Left forelimb (tissue), 1 donor: ENCODE results near the gene HARS2.
A peak's percentile ranks its signal among the peaks of the same experiment; 100 is the strongest.
"Not testable (repeated sequence)": the region's sequence is repeated elsewhere in the genome, so short reads cannot be mapped to it uniquely, and the experiment has no call there.

Experiments
- DNase-seq: peaks from one replicate; pipeline ENCODE4 v3.0.0-alpha.2; 2018; ENCODE audit warnings: low spot score

Gene HARS2, protein sequence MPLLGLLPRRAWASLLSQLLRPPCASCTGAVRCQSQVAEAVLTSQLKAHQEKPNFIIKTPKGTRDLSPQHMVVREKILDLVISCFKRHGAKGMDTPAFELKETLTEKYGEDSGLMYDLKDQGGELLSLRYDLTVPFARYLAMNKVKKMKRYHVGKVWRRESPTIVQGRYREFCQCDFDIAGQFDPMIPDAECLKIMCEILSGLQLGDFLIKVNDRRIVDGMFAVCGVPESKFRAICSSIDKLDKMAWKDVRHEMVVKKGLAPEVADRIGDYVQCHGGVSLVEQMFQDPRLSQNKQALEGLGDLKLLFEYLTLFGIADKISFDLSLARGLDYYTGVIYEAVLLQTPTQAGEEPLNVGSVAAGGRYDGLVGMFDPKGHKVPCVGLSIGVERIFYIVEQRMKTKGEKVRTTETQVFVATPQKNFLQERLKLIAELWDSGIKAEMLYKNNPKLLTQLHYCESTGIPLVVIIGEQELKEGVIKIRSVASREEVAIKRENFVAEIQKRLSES

DNA sequence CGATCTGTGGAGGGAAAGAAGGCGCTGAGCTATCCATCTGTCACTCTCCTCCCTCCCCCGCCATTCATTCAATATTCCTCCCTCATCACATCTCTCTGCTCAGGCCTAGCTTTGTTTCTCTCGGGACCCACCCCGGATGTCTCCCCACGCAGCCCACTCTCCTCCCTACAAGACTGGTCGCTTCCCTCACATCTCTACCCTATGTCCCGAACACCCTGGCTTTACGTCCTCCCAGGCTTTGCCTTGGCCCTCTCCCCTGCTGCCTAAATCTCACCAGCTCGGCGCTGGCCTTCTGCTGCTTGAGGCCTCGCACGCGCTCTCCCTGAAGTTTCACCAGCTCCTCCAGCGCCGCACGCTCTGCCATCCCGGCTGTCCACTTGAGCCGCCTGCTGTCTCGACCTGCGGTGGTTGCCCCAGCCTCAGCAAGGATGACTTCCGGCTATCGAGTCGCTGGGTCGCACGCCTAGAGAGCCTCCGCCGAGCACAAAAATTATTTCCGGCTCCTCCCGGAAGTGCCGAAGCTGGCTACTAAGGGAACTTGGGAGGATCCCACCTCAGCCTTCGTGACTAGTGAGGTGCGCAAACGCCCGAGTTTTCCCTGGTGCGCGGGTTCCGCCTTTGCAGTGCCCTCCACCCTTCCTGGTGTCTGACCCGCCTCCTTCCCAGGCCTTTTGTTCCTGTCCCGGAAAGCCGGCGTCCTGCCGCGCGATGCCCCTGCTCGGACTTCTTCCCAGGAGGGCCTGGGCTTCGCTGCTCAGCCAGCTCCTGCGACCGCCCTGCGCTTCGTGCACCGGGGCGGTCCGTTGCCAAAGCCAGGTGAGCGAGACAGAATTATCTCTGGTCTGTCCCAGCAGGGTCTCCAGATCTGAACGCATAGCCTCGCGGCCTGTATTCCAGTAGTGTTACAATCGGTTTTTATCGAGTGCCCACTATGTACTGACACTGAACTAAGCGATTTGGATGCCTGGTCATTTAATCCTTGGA, at the start of gene HARS2, which contains the start of gene HARS1:
HARS2 (plus strand) TSS at position 515 of the 984 bp plus-strand sequence; CDS start at position 709, 194 bp downstream.
HARS1 (minus strand) TSS at position 430 of the 984 bp plus-strand sequence; CDS start at position 364, 66 bp downstream.
- DNase-seq: peak; percentile 88

DNA sequence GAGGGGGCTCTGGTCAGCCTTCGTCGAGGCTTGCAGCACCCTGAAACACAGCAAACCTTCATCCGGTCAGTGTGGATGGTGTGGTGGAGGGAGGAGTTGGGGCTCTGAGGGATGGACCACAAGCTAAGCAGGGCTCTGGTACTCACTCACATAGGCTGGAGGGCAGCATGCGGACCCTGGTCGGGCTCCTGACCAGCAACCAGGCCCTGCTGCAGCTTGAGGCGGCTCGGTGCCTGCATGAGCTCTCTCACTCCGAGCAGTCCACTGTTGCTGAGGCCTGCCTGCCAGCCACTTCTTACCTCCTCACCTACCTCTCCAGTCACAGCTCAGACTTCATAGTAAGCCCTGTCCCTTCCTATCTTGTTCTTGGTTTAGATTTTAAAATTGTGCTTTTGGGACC, 49.5 kb upstream of the HARS2 start:
- no peak for DNase-seq

DNA sequence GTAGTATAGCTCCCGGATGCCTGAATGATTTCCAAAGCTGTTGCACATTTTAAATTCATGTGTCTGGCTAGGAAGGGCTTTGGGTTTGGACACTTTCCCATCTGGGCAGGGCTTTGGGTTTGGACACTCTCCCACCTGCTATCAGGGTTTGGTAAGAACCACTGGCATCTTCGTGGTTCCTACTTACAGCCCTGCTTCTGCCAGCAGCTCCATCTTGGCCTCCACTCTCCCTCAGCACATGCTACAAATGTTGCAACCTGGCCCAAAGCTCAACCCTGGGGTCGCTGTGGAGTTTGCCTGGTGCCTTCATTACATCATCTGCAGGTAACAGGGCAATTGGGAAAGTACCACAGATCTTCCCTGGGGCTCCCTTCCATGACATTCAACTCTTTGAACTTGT, 48.5 kb upstream of the HARS2 start:
- no peak for DNase-seq

DNA sequence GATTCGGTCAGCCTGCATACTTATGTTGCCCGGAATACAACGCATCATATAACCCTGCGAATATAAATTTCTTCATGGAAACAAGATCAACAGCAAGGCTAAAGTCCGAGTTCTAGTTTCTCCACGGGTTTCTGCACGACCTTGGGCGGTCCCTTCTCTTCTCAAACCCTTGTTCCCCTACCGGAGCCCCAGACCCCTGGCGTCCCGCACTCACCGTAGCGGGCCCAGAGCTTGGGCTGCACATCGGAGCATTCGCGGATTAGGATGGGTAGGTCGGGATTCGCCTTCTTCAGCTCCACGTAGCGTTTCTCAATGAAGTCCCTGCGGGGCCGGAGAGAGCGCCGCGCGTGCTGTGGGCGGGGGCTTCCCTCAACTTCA, 44.2 kb upstream of the HARS2 start:
- peak; percentile 68 for DNase-seq

DNA sequence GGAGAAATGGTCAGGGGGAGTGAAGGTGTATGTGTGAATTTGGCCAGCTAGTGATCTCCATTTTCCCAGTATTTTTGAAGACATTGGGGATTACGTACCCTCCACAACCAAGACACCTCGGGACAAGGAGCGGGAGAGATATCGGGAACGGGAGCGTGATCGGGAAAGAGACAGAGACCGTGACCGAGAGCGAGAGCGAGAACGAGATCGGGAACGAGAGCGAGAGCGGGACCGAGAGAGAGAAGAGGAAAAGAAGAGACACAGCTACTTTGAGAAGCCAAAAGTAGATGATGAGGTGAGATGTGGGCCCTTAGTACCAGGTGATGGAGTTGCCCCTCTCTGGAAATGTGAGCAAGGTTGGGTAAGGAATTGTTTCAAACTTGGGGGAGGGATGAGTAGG, 32.4 kb upstream of the HARS2 start:
- DNase-seq: no peak

DNA sequence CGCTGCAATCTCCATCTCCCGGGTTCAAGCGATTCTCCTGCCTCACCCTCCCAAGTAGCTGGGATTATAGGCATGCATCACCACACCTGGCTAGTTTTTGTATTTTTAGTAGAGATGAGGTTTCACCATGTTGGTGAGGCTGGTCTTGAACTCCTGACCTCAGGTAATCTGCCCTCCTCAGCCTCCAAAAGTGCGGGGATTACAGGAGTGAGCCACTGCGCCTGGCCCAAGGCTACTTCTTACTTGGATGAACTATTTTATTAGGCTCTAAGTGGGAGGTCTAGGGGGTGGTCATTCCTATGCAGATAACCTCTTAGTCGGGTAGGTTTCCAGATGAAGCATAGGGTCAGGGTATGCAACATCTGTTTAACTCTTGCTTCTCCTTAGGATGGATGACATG, 30.9 kb upstream of the HARS2 start:
- DNase-seq: not testable (repeated sequence)

DNA sequence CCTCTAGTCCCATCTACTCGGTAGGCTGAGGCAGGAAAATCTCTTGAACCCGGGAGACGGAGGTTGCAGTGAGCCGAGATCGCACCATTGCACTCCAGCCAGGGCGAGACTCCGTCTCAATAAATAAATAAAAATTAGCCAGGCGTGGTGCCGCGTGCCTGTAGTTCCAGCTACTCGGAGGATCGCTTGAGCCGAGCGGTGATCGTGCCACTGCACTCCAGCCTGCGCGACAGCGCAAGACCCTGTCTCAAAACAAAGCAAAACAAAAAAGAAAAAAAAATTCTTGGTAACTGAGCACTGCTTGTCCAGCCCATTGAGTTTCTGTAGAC, 27.3 kb upstream of the HARS2 start:
- no peak for DNase-seq

DNA sequence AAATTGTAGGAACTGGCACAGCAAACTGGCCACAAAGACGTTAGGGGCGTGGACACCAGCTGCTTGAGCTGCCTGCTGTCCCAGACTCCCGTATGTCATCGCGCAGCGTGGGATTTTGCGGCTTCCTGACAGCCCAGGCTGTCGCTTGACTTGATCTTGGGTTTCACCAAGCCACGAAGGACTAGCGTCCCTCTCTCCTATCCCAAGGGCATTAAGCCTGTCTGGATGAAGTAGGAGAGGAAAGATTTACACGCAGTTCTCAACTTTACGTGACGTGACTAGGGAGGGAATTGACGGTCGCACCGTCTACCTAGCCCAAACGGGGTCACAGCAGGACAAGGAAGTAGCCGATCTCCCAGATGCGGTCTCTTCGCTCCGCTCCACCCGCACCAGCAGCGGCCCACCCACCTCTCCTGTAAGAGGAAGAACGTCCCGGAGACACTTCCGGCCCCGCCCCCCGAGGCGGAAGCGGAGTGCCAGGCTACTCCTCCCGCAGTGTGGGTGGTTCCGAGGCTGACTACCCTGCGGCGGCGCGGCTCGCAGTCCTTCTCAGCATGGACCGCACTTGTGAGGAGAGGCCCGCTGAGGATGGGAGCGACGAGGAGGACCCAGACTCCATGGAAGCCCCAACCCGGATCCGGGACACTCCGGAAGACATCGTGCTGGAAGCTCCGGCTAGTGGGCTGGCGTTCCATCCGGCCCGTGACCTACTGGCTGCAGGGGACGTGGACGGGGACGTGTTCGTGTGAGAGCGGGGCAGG, 26.7 kb upstream of the HARS2 start, which contains the start of gene WDR55:
WDR55 (plus strand) TSS at position 546 of the 761 bp plus-strand sequence; CDS start at position 555, 9 bp downstream.
- peak; percentile 96 for DNase-seq

DNA sequence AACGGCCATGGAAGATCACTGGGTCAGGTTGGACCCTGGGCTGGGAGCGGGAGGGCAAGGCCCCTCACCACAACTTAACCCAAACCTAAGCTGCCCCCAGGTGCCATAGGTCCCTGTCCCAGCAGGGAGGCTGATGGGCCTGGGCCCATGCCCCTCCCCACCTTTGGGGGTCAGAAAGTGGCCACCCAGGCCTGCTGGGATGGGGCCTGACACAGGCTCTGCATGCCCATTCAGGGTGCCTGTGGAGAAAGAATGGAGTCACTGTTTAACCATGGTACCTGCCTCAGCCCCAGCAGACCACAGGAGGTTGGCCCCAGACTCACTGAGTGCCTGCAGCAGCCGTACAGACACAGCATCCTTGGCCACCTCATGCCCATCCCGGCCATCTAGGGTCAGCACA, 20.2 kb upstream of the HARS2 start:
- DNase-seq: not testable (repeated sequence)

DNA sequence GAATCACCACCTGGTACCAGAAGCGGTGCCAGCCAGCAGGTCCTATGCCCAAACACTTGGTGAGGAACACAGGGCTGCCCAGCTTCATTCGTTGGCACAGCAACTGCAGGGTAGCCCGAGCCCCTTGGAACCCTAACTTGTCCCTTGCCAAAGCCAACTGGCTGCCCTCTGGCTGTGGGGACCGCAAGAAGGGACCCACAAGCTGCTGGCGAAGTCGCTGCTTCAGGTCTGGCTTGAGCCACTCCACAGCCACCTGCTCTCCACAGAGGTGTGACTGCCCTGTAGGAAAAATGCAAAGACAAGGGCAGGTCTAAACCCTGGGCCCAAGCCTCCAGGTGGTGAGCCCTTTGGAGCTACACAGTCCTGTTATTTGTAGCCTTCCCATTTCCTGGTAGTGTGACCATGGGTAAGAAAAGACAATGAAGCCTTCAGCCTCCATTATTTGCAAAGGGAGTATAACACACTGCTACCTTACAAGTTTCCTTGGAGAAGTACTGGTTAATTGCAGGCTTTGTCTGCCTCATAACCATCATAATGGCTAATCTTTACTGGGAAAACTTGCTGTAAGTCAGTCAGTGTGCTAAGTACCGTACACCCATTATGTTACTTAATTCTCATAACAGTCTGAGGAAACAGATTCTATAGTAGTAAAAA, 19.7 kb upstream of the HARS2 start:
- no peak for DNase-seq

DNA sequence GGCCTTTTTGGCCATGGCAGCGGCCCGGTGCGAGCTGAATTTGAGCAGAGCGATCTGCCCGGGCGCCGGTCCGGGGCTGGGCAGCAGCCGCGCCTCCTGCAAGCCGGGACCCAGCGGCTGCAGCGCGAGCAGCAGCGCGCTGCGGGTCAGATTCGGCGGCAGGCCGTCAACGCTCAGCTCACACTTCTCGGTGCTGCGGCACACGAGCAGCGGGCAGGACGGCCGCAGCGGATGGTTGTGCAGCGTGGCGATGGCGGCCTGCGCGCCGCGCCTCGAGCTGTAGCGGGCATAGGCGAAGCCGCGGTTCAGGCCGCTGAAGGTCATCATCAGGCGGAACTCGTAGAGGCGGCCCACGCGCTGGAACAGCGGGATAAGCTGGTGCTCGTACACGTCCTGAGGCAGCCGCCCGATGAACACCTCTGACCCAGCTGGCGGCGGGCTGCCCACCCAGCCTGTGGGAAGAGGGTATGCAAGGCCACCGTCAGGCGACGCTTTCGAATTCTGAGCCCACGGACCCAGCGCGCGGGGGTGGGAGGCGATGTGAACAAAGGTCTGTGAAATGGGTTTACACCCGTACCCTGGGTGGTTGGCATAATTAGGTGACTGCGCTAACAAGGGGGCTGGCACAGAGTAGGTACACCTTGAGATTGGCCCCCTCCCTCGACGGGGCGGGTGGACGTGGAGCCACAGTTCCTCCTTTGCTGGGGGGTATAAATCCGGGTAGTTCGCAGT, 18.6 kb upstream of the HARS2 start:
- DNase-seq: no peak

DNA sequence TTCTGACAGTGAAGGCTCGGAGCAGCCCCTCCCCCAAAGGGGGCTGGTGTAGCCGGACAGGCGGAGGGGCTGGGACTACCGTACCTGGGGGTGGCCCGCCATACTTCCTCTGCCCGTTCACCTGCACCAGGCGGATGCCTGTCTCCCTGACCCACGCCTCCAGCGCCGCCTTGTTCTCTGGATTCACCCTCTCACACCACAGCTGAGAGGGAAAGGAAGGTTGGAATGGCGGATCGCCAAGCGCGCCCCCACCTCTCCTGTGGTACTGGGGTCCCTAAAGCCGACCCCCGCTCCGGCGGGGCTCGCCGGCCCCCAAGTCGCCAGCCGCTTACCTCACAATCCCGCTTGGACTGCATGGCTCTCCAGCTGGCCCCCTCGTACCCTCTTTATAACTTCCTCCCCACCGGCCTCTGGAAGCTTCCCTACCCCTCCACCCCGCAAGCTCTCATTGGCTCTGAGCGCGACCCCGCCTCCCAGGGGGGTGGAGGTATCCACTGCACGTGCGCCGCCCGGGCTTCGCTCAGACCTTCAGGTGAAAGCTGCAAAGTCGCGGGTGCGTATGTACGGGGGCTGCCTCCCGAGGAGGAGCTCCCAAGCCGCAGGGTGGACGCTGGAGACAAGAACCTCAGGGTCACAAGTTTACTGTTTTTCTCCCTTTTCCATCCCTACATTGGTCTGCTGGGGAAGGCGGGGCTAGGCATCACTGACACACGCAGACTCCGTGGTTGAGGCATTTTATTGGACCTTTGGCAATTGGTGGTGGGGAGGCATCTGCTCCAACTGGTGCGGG, 17.9 kb upstream of the HARS2 start, which contains the start of gene DND1:
DND1 (minus strand) TSS at position 390 of the 790 bp plus-strand sequence; CDS start at position 356, 34 bp downstream.
- no peak for DNase-seq

DNA sequence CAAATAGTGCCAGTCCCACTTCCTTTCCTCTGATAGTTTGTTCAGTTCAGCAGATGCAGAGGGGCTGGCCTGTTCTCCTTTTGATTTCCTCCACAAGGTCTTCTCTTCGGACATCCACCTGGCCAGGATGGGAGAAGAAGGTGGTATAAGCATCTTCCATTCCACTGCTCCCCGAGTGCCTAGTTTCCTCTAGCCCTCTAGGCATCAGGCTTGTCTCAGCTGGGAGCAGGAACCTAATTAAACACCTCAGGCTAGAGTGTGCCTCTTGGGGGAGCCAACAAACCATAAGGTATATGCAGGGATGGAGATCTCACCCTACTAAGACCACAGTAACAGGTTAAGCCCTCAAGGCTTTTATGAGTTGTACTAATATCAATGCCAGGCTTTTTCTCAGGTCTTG, 17.0 kb upstream of the HARS2 start:
- DNase-seq: no peak

DNA sequence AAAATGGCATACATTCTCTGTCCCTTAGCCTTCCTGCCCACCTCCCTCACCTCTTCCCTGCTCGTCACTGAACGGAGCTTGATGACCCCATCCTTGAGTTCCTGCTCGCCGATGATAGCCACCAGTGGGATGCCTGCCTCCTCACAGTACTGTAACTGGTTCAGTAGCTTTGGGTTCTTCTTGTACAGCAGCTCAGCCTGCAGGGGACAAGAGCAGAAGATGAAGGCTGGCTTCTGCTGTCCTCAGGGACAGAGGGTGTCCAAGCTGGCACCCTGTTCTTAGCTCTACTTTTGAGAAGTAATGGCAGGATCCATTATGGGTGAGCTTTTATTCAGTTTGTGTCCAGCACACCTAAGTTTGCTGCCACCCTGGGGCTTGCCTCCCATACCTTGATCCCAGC, 16.6 kb upstream of the HARS2 start:
- no peak for DNase-seq

DNA sequence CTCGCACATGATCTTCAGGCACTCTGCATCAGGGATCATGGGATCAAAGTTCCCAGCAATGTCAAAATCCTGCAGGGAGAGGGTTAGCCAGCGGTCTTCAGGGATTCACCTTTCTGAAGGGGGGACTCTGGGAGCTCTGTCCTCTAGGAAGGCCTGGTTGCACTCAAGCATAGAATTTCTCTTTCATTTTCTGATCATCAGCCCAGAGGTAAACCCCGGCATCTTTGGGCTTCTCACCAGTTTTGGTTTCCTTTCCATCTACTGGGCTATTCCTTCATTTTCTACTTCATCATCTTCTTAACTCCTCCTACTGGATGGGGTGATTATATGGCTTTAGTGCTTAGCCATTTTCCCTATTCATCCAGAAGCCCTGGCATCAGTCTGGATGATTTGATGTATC, 13.3 kb upstream of the HARS2 start:
- no peak for DNase-seq

DNA sequence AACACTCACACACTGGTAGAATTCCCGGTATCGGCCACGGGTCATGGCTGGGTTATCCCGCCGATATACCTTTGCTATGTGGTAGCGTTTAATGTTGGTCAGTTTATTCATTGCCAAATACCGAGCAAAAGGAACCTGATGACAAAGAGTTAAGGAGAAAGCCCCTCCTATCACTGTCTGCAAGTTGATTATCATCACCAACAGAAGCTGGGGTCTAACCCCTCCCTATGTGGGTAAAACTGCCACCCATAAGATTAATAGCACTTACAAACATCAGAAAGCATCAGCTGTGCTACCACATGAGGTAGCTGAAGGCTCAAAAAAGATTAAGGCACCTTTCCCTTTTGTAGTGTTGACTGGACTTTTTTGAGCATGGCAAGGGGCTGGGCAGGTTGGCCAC, 12.3 kb upstream of the HARS2 start:
- DNase-seq: no peak

DNA sequence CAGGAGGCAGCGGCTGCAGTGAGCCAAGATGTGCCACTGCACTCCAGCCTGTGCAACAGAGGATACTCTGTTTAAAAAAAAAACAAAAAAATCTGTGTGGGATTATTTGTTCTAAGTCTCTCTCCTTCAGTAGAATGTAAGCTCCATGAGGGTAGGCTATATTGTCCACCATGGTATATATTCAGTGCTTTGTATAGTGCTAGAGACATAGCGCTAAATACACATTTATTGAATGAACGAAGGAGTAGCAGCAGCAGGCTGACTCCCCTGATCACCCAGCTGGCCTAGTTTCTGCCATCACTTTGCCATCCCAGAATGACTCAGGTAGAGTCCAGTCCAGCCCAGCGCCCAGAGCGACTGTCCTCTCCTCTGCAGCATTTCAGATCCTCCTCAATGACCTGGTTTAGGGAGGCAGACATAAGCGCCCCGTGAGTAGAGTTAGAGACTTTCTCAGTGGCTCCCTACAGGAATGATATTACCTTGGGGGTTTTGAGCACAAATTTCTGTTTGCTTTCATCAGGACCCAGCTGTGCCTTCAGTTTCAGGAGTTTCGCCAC, 801 bp upstream of the HARS2 start:
- no peak for DNase-seq

DNA sequence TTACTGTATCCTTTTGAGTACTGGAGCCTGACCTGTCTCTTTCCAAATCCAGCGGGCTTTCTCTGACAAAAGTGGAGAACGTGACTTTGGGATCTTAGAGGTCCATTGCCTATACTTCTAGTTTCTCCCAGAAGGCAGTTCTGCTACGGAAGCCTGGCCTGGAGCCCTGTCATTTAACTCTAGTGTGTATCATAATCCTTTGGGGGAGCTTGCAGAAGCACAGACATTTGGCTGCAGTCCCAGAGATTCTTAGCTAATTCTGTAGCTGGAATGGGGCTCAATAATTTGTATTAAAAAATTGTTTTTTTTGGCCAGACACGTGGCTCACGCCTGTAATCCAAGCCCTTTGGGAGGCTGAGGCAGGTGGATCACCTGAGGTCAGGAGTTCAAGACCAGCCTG, 3.0 kb downstream of the HARS2 start:
- no peak for DNase-seq

DNA sequence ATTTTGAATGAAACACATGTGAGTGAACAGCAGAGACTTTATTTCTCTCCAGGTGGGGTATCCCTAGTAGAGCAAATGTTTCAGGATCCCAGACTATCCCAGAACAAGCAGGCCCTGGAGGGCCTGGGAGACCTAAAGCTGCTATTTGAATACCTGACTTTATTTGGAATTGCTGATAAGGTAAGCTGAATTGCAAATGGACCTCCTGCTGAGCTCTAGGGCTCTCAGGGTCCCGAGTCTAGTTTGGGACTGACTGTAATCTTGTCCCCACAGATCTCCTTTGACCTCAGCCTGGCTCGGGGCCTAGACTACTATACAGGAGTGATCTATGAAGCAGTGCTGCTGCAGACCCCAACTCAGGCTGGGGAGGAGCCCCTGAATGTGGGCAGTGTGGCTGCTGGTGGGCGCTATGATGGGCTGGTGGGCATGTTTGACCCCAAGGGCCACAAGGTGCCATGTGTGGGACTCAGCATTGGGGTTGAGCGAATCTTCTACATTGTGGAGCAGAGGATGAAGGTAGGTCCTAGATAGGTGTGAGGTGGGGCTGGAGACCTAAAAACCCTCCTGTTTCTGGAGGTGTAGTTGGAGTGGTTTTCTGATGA, 5.7 kb downstream of the HARS2 start:
- no peak for DNase-seq
